Fibroblast of skin of abdomen (primary cell): ENCODE measurements around the gene CLDN24.
"Not testable (repeated sequence)": the region's sequence is repeated elsewhere in the genome, so short reads cannot be mapped to it uniquely, and the experiment has no call there.

Experiments
- DNase-seq: peaks from one replicate; pipeline ENCODE4 v3.0.0-alpha.2; 2013

The CLDN24 gene

DNA sequence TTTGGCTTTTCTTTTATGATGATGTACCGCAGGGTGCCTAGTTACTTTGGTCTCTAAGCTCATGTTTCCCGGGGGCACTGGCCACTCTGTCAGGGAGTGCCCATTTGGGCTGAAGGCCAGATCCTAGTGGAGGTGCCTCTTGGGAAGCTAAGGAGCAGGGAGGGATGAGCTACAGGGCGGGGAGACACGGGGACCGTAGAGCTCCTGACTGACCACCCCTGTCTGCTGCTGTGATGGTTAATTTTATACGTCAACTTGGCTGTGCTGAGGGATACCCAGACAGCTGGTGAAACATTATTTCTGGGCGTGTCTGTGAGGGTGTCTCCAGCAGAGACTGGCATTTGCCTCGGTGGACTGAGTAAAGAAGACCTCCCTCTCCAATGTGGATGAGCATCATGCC is 24.9 kb upstream of the CLDN24 start:
- no peak for DNase-seq

DNA sequence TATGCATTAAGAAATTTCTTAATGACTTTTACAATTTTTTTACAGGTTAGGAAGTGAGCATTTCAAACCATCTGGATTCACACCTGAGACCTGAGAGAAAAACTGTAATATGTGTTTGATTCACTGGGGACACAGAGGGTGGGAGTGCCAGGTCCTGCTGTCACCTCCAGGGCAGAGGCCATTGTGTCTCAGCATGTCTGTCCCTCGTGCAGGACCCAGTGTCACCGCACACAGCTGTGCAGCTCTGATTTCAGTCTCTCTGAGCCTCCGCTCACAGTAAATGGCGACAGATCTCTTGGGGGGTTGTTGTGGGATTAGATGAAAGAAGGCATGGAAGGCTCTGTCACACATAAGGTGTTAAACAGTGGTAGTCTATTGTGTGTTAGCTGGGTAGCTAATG is 23.0 kb upstream of the CLDN24 start:
- DNase-seq = no peak

DNA sequence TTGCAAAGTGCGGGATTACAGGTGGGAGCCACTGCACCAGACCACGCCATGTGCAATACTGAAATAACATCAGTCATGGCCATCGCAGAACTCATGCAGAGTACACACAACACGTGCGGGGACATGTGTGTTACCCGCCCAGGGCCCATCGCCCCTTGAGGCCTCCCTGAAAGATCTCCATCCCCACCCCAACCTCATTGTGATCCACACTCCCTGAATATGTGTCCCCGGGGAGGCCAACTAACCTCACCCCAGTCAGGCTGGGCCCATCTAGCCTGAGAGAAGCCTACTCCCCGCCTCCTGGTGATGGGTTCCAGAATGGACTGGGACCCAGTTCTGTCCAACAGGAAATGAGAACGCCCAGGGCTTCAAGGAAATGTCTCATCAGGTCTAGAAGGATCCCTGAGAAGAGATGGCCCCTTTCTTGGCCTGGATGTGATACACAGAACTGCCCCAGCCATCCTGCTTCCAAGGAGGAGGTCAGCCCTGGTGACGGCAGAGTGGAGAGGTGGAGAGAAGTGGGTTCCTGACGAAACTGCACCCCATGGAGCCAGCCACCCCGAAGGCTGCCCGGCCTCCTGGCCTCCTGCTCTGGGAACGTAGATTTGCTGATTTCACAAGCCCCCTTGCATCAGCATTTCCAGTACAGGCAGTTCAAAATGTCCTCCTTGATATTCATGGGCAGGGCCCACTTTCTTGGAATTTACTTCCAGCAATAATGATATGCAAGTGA is 22.5 kb upstream of the CLDN24 start:
- no peak for DNase-seq

- DNase-seq = no peak
Observed at GRCh38 chr4:183343730-183344129, 21.5 kb upstream of the CLDN24 start.

GRCh38 chr4:183342541-183343533 is 20.6 kb upstream of the CLDN24 start:
- peak; percentile 35 for DNase-seq

DNA sequence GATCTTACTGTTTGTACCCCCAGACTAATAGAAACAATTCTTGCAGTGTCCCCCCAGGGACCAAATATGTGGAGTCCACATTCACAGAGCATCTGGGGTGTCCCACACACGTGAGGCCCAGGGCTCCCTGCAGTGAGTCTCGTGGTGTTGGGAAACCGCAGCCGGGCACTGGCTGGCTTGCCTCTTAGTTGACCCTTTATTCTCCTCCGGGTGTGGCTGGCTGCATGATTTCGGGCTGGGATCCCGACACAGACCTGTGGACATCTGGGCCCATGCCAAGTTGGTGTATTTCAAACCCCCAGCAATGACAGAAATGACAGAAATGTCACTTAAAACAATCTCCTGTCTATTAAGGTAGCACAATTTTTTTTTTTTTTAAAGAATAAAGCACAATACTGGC is 15.6 kb upstream of the CLDN24 start:
- DNase-seq = no peak

- no peak for DNase-seq
Observed at GRCh38 chr4:183337349-183337748, 15.1 kb upstream of the CLDN24 start.

GRCh38 chr4:183335369-183335940 is 13.2 kb upstream of the CLDN24 start:
- DNase-seq = peak; percentile 93

- DNase-seq = no peak
Observed at GRCh38 chr4:183333983-183334382, 11.8 kb upstream of the CLDN24 start.

DNA sequence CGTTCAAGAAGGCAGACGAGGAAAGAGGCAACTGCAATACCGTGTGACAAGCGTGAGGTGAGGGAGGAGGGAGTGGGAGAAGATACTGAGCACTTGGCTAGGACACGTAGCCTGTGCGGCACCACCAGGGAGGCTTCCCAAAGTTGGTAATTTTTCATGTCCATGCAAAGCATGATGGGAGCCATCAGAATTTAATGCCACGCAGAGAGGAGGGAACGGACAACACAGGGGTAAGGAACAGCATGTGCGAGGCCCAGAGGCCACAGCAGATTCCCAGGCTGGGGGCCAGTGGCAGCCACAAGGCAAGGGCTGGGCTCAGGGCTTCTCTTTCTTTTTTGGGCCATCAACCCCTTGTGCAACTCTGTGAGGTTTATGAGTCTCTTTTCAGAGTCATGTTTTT is 11.0 kb upstream of the CLDN24 start:
- DNase-seq = no peak

DNA sequence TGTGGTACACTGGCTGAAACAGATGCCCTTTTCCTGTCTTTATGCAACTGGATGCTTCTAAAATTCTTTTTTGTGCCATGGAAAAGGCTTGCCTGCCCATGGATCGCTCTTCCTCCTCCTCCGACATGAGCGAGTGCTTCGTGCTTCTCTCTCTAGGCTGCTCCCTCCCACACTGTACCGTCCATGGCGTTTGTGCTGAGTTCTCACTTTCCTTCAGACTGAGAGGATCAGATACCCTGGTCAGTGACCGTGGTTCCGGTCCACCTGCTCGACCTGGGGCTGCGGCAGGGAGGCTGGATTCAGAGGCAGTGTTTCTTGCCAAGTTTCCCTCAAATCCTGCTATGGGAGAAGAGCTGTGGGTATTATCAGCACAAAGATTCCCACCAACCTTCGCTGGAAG is 10.2 kb upstream of the CLDN24 start:
- no peak for DNase-seq

GRCh38 chr4:183330841-183331240 is 8.6 kb upstream of the CLDN24 start:
- DNase-seq = no peak

DNA sequence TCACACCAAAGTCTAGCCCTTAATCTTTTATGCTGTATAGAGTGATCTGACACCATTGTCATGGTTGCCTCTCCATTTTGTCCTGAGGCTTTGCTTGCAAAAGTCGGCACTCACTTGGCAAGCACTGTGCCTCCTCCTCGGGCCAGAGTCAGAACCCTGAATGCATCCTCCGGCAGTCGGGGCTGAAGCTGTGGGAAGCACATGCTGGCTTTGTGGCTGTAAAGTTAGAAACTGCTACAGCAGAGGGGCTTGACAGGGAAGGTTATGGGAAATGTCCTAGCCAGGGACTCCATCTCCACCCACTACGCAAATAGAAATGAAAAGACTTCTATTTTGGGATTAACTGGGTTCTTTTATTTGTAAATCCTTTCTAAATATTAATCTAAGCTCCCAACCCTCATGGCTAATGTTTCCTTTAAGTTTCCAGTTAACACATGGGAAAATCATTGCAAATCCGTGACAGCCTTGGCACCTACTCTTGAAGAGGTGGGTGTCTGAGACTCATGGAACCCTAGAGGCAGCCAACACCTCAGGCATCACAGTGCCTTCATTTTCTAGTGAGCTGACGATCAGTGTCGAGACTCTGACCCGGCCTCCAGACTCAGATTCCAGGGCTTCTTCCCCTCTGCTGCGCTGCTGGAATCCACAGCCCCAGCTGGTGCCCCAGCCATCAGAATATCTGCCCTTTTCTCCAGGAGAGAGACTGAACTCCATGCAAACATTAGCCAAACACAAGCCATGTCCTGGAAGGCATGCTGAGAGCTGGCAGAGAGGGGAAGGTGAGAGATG is 7.9 kb upstream of the CLDN24 start:
- DNase-seq = no peak

- no peak for DNase-seq
Observed at GRCh38 chr4:183329244-183329643, 7.0 kb upstream of the CLDN24 start.

- peak; percentile 28 for DNase-seq
Observed at GRCh38 chr4:183328832-183329231, 6.6 kb upstream of the CLDN24 start.

- no peak for DNase-seq
Observed at GRCh38 chr4:183327827-183328226, 5.6 kb upstream of the CLDN24 start.

DNA sequence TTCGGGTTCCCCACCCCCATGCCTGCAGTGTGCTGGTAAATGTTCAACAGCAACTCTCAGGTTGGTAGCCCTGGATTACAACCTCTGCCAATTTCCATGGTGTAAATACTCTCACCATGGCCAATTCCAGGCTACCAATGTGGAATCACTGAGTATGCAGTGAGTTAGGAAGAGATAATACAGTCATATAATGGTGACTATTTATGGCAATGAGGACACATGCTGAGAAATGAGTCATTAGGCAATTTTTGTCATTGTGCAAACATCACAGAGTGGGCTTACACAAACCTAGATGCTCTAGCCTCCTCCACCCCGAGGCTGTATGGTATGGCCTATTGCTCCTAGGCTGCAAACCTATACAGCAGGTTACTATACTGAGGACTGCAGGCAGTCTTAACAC is 4.6 kb upstream of the CLDN24 start:
- no peak for DNase-seq

GRCh38 chr4:183326387-183326786 is 4.2 kb upstream of the CLDN24 start:
- not testable (repeated sequence) for DNase-seq

GRCh38 chr4:183324619-183325018 is 2.4 kb upstream of the CLDN24 start:
- DNase-seq = no peak

GRCh38 chr4:183324056-183324455 is 1.8 kb upstream of the CLDN24 start:
- DNase-seq = not testable (repeated sequence)

DNA sequence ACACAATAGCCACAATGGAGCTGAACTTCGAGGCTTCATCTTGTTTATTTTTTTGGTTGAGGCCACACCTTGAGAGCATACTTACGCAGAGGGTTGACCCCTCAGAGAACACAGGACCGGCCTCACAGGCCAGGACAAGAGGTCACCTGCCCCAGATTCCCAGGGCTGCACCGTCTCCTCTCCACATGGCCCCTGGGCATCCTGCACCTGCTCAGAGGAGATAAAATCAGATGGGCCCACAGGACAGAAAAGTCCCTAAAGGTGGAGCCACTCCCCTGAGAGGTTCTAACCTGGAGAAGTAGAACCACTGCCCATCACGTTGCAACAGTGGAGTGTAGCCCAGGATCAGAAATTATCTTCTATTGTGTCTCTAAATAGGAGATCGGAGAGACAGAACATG is 1.1 kb upstream of the CLDN24 start:
- no peak for DNase-seq

GRCh38 chr4:183321516-183321915 is 710 bp downstream of the CLDN24 start:
- no peak for DNase-seq

DNA sequence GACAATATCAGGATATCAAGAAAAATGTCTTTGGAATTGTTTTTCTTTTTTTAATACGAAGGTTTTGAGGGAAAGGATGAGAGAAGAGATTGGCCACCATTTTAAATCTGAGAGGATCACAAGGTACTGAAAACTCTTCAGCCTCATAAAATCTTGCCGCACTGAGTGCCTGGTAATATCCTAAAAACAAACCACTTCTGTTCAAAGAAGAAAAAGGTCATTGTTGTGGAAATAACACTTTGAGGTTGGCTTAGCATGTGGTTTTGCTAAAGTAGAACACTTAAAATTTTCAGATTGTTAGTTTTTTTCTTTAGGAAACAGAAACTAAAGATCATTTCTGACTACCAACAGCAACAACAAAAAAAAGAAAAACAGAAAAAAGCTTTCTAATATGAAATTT is 1.1 kb downstream of the CLDN24 start:
- no peak for DNase-seq
